ENCODE measurements around the gene ZNF236. TPM values are rescaled to one million over a fixed set of nuclear protein-coding genes. Genes with fewer than 3 reads are reported as not detected.

ZNF236 gene
- total and polyA plus RNA-seq, 2 of the 13 experiments (the other 11 are each of a cell fraction or from before 2014, with no cell fraction given), result 3.0 to 7.2 TPM

- no peak for TF ChIP-seq FOXP4 (CRISPR knock-in tag; IDR thresholded peaks at IDR 0.05)
- no peak for TF ChIP-seq KMT2B (CRISPR knock-in tag; IDR thresholded peaks at IDR 0.05)
- no peak for TF ChIP-seq ZNF703 (CRISPR knock-in tag; IDR thresholded peaks at IDR 0.05; ENCODE audit: borderline replicate concordance)
- peak; percentile 18; the same call in 1 of the 2 replicates for TF ChIP-seq ZMYM4 (CRISPR knock-in tag; IDR thresholded peaks at IDR 0.05)
- no peak for TF ChIP-seq DPF2 (CRISPR knock-in tag; IDR thresholded peaks at IDR 0.05; ENCODE audit: borderline replicate concordance, low read depth)
- TF ChIP-seq HOXA3 (CRISPR knock-in tag; IDR thresholded peaks at IDR 0.05), result peak; percentile 77
- TF ChIP-seq ZNF674 (CRISPR knock-in tag; IDR thresholded peaks at IDR 0.05; ENCODE audit: low read depth), result no peak
- TF ChIP-seq JUN (CRISPR knock-in tag; IDR thresholded peaks at IDR 0.05), result no peak
- no peak for TF ChIP-seq MATR3 (CRISPR knock-in tag; IDR thresholded peaks at IDR 0.05)
- no peak for TF ChIP-seq ZNF616 (CRISPR knock-in tag; IDR thresholded peaks at IDR 0.05; ENCODE audit: low read depth)
- TF ChIP-seq TCF7L2 (IDR thresholded peaks at IDR 0.05; ENCODE audit: low read depth, low read length), result no peak
- TF ChIP-seq ZNF639 (CRISPR knock-in tag; conservative IDR thresholded peaks at IDR 0.05), result no peak
- TF ChIP-seq XRCC5 (optimal IDR thresholded peaks at IDR 0.05; ENCODE audit: low read length), result no peak
- TF ChIP-seq ZNF335 (CRISPR knock-in tag; IDR thresholded peaks at IDR 0.05), result no peak
- no peak for TF ChIP-seq RCOR2 (CRISPR knock-in tag; IDR thresholded peaks at IDR 0.05)
- peak; percentile 46; the same call in 1 of the 2 replicates for TF ChIP-seq ZNF501 (CRISPR knock-in tag; IDR thresholded peaks at IDR 0.05)
- TF ChIP-seq ATRX (CRISPR knock-in tag; IDR thresholded peaks at IDR 0.05; ENCODE audit: borderline replicate concordance), result no peak
- 0 out of 2 replicates have a peak, but pooled peaks have one; percentile 53 for TF ChIP-seq ZBTB4 (CRISPR knock-in tag; IDR thresholded peaks at IDR 0.05; ENCODE audit: borderline replicate concordance)
- no peak for TF ChIP-seq ZKSCAN8 (CRISPR knock-in tag; IDR thresholded peaks at IDR 0.05; ENCODE audit: borderline replicate concordance)
- TF ChIP-seq ZBTB33 (CRISPR knock-in tag; IDR thresholded peaks at IDR 0.05), result peak; percentile 97
- no peak for TF ChIP-seq LCORL (IDR thresholded peaks at IDR 0.05)
- 0 out of 2 replicates have a peak, but pooled peaks have one; percentile 28 for TF ChIP-seq LCORL (CRISPR knock-in tag; IDR thresholded peaks at IDR 0.05)
- TF ChIP-seq ZSCAN30 (CRISPR knock-in tag; IDR thresholded peaks at IDR 0.05), result 0 out of 2 replicates have a peak, but pooled peaks have one; percentile 26
- TF ChIP-seq POLR2G (IDR thresholded peaks at IDR 0.05; ENCODE audit: low read depth, low read length), result no peak
Observed at GRCh38 chr18:76823587-76824011, 1.2 kb downstream of the ZNF236 start (continued).
